Endometrial microvascular endothelial cells (primary cell): Measurements from ENCODE around the gene DUS1L. TPM values are rescaled to one million over a fixed set of nuclear protein-coding genes. Genes with fewer than 3 reads are reported as not detected.

Experiments used
- in situ Hi-C: cut with HindIII; loops from 2 replicates; pipeline ENCODE4 v1.10.0; 2017; ENCODE audit warnings: low sequenced_read_pairs, low pct_unique_long_range_greater_than_20kb; ENCODE audit errors: inconsistent ontology term
- total RNA-seq: library from RNA; depleted of rRNA; stranded (reverse); fragments of >200 nt; gene quantifications from one replicate; pipeline ENCODE4 v1.2.3, GENCODE V29; 2015; ENCODE audit errors: inconsistent ontology term

The DUS1L gene
- total RNA-seq, 1 donor from 2014 or later, result 70.0 TPM

DNA sequence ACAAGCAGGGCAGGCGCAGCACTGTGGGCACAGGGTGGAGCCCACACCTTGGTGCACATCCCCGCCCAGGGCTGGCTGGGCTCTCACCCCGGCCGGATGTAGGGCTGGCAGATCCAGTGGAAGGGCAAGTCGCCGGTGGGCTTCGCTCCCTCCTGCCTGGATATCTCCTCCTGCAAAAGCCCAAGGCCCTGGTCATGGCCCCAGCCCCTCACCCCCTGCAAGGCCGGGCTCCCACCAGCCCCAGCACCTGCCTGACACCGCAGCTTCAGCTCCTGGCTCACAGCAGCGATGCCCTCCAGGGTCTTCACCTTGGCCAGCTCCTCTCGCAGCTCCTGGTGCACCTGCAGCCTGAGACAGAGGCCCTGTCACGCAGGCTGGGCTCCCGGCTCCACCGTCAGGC, 5.0 kb downstream of the DUS1L start:
- in situ Hi-C loops, result no loop called here

DNA sequence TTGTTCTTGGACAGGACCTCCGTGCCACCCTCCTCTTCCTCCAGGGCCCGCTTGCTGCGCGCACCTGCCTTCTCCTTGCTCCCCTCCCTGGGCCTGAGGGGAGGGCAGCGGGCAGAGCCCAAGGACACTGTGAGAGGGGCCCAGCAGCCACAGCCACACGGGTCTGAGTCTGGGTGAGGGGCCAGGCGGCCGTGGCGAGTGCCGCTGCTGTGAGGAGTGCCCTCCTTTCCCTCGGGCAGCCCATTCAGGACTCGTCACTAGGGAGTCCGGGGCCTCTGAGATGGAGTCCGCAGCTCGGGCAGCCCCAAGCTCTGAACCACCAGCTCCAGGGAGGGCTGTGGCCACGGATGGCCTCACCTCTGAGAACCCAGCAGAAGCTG, 5.6 kb downstream of the DUS1L start:
- in situ Hi-C loops, result no loop called here

DNA sequence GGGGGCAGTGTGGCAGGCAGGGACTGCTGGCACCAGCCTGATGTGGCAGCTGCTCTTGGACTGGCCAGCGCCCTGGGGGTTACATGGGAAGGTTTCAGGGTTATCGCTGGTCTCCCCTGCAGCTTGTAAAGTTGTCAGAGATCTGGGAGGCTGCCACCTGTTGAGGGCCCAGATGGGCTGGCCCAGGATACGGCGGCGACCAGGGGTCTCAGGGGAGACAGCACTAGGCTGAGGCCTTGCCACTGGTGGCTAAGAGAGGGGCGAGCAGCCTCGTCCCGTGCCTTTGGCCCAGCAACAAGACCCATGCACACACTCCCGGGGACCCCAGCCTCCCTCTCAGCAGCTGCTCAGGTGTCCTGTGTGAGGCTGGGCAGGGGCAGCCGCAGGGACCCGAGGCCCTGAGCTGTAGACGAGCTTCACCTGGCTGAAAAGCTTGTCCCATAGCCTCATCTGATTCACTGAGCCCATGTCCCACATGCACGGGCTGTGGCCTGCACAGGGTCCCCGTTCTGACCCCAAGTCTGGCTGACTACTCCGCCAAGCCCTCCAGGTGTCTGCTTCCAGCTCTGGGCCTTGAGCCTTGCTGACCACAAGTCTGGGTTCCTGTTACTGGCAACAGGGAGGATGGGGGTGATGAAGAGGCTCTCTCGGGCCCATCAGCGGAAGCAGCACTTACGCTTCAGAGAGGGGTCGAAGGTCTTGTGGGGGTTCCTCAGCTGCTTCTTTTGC, 6.2 kb downstream of the DUS1L start:
- in situ Hi-C loops, result no loop called here

DNA sequence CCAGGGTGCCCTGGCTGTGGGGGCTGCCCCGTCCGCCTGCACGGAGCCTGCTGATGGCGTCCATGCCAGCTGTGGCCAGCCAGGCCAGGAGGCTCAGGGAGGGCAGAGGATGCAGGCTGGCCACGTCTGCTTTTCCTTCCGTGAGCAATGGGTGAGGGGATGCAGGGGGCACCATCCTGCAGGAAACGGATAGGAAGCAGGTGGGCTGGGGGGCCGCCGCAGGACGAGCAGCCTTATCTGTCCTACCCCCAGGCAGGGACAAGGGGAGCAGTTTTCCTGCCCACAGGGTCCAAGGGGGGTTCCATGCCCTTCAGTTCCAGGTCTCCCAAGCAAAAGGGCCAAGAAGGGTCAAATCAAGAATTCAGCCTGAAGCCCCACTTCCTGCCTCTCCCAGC, 6.8 kb downstream of the DUS1L start:
- in situ Hi-C loops, result no loop called here

DNA sequence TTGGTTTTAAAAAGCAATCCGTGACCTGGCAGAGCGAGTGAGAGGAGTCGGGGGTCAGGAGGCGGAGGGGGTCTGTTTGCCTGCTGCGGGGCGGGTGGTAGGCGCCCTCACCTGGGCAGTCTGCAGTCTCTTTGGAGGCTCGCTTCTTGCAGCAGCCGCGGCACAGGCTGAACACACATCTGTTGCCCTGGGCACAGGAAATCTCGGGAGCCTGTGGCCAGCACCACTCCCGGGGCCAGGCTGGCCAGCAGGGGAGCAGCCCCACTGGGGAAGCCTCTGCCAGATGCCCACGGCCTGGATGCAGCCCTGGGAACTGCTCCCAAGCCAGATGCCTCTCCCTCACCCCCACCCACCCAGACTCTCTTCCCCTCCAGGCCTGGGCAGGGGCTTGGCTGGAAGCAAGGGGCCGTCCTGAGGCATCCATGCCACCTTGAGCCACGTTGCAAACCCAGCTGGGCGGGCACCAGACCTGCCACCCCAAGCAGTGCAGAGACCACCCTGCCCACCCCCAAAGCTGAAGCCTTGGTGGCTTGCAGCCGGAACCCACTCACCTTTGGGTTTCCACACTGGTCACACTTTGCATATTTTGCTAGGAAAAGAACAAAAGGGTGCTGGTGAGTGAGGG, 7.3 kb downstream of the DUS1L start:
- in situ Hi-C loops, result no loop called here

DNA sequence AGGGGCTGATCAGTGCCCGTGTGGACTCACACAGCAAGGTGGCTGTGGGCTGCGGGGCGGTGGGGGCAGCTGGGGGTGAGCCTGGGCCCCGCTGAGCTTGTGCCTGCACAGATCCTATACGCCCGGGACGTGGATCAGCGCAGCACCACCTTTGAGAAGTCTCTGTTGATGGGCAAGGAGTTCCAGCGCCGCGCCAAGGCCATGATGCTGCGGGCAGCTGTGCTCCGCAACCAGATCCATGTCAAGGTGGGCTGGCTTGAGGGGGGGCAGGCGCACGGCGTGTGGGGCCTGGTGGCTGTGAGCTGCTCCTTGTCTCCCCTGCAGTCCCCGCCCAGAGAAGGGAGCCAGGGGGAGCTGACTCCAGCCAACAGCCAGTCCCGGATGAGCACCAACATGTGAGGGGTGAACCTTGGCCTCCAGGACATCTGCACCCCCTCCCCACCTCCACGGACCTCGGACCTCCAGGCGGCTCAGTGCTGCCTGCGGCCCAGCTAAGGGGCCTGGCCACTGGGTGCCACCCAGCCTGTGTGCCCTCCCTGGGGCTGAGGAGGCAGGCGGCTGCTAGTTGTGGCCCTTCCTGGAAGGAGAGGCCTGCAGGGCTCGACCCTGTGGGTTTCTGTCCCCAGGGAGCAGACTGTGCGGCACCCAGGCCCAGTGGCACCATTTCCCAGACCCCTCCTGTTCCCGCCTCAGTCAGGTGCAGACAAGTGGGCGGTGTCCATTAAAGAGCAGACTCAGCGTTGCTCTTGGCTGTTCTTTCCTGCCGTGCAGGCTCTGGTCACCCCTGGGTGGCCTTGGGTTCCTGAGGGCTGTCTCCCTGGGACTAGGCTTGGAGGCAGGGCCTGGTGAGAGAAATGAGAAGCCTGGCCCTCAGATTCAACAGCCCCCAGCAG, 8.6 kb downstream of the DUS1L start:
- in situ Hi-C loops, result no loop called here

DNA sequence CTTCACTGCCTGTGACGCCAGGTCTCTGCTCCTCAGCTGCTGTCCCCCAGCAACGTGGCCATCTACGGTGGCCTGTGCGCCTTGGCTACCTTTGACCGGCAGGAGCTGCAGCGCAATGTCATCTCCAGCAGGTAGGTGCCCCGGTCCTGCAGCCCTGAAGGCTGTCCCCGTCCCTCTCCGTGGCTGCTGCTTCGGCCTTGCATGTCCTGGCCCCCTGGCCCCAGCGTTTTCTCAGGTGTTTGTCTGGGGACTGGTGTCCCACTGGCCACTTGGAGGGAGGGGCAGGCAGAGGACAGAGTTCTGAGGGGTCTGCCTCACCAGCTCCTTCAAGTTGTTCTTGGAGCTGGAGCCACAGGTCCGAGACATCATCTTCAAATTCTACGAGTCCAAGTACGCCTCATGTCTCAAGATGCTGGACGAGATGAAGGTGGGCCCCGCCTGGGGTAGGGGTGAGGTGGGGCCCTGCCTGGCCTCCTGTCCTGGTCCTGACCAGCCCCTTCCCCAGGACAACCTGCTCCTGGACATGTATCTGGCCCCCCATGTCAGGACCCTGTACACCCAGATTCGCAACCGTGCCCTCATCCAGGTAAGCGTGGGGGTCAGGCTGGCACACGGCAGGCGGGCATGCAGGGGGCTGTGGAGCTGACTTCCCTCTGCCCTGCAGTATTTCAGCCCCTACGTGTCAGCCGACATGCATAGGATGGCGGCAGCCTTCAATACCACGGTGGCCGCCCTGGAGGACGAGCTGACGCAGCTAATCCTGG, 9.5 kb downstream of the DUS1L start:
- in situ Hi-C loops, result no loop called here

DNA sequence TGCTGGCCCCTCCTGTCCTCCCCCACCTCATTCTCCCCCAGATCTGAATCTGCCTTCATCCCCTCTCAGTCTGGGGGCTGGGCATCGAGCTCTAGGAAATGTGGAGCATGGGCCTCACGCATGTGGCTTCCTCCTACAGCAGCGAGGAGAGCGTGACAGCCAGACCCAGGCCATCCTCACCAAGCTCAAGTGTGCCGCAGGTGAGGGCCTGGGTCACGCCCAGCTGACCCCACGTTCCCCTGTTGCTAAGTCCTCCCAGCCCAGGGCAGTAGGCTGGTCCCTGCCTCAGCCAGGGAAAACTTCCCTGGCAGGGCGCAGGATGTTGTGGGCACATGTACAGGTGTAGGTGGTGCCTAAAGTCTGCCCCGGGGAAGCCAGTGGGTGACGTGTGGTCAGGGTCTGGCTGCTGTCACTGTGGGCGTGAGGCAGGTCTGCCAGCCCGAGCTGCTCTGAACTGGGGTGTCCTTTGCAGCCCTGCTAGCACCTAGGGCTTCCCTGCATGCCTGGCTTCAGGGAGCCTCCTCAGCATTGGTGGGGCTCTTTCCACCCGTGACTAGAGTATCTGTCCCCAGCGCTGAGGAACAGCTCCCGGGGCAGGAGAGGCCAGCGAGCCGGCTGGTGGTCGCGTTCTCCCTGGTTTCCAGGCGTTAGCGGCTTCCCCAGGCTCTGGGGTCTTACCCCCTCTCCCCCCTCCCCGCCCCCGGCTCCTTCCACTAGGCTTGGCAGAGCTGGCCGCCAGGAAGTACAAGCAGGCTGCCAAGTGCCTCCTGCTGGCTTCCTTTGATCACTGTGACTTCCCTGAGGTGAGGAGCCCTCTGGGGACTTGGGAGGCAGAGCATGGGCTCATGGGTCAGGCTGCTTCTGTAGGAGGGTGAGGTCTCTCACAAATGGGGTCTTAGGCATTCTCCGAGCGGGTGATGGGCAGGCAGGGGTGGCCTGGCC, 10.3 kb downstream of the DUS1L start:
- in situ Hi-C loops, result no loop called here

DNA sequence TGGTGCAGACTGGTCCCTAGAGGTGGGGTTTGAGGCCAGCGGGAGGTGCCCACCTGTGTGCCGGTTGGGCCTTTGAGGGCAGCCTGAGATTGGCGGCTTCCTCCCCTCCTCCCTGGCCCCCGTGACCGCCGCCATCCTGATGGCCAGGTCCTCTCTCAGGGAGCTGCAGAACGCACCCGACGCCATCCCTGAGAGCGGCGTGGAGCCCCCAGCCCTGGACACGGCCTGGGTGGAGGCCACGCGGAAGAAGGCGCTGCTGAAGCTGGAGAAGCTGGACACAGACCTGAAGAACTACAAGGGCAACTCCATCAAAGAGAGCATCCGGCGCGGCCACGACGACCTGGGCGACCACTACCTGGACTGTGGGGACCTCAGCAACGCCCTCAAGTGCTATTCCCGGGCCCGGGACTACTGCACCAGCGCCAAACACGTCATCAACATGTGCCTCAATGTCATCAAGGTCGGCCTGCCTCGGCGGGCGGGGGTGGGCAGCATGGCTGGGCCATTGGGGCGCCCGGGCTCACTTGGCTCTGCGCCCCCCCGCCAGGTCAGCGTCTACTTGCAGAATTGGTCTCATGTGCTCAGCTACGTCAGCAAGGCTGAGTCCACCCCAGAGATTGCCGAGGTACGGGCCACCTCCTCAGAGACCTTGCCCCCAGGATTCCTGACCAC, 11.1 kb downstream of the DUS1L start:
- in situ Hi-C loops, result no loop called here

DNA sequence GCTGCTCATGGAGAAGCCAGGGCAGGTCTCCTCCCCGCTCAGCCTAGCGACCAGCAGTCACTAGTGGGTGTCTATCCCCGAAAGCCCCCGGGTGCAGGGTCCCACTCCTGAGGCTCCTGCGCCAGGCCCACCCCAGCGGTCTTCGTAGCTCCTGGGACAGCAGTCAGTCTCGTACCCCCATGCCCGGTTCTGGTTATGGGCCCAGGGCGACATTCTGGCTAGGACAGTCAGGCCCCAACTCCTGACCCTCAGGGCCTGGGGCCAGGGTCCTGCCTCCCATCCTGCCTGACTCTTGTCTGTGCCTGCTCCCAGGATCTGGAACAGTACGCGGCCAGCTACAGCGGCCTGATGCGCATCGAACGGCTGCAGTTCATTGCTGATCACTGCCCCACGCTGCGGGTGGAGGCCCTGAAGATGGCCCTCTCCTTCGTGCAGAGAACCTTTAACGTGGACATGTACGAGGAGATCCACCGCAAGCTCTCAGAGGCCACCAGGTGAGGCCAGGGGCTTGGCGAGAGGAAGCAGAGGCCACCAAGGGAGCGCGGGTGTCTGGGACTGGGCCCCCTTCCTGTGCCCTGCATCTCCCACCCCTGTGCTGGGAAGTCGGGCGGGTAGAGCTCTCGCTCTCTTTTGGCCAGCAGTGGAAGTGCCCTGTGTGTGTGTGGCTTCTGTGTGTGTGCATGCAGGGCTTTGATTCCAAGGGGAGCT, 11.9 kb downstream of the DUS1L start:
- in situ Hi-C loops, result no loop called here

DNA sequence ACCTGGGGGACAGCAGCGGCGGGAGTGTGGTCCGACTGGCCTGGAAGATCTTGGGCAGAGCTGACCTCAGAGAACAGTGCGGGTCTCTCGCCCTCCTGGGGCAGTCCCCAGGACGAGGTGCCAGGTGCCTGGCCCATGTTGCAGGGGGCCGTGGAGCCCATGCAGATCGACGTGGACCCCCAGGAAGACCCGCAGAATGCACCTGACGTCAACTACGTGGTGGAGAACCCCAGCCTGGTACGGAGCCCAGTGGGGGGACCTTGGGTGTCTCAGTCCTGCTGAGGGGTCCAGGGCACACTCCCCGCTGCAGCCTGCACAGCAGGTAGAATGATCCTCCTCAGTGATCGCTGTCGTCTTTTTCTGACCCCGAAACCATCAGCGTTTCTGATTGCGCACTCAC, 12.5 kb downstream of the DUS1L start:
- in situ Hi-C loops, result no loop called here

DNA sequence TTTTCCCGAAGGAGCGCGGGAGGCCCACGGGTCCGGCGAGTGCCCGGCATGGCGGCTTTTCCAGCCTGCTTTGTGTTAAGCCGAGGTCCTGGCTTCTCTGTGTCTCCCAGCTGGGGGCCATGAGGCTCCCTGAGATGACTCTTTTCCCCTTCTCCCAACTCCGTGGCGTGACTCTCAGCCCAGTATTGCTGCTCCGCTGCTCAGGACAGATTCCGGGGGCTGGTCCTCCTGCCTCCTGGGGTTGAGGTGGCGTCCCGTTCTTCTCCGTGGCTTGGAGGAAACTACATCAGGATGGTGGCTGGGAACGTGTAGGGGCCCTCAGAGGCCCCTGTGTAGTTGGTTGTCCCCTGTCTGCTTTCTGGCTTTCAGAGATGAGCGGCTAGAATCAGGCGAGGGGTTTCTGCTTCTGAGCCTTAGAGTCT, 13.0 kb downstream of the DUS1L start:
- in situ Hi-C loops, result no loop called here

DNA sequence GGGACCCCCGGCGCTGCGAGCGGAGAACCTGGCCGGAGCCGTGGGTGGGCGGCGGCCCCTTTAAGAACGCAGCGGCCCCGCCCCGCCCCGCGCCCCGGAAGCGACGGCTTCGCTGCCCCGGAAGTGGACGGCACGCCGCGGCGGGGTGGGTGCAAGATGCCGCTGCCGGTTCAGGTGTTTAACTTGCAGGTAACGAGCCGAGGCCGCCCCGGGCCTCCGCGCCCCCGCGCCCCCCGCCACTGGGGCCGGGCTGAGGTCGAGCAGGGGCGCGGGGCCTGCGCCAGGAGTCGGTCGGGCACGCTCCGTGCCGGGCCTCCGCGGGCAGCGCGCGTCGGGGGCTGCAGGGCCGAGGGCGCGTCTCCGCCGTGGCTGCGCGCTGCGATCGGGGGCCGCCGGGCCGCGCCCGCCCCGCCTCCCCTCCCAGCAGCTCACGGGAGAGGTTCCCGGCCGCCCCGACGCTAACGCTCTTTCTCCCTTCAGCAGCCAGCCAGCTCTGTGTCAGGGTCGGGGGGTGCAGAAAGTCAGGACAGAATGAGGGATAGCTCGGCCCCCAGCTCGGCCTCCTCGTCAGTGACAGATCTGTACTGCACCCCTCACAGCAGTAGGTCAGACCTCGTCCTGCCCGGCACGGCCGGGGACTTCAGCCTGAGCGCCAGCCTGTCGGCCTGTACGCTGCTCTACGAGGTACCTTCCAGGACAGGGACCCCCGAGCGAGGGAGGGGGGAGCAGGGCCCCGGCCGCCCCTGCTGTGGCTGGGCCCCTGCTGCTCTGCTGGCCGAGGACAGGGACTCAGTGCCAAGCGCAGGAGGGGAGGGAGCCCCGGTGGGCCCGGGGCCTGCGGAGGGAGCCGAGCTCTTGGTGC, 13.6 kb downstream of the DUS1L start, which contains the start of the genes GPS1 and RFNG:
Gene GPS1, plus strand, starts transcription at position 123 of the 862 bp plus-strand sequence. Its CDS starts 34 bp downstream, at position 157.
Gene RFNG, minus strand, starts transcription at position 36 of the 862 bp plus-strand sequence. CDS start 45 bp downstream, outside the sequence.
- in situ Hi-C loops, result no loop called here

DNA sequence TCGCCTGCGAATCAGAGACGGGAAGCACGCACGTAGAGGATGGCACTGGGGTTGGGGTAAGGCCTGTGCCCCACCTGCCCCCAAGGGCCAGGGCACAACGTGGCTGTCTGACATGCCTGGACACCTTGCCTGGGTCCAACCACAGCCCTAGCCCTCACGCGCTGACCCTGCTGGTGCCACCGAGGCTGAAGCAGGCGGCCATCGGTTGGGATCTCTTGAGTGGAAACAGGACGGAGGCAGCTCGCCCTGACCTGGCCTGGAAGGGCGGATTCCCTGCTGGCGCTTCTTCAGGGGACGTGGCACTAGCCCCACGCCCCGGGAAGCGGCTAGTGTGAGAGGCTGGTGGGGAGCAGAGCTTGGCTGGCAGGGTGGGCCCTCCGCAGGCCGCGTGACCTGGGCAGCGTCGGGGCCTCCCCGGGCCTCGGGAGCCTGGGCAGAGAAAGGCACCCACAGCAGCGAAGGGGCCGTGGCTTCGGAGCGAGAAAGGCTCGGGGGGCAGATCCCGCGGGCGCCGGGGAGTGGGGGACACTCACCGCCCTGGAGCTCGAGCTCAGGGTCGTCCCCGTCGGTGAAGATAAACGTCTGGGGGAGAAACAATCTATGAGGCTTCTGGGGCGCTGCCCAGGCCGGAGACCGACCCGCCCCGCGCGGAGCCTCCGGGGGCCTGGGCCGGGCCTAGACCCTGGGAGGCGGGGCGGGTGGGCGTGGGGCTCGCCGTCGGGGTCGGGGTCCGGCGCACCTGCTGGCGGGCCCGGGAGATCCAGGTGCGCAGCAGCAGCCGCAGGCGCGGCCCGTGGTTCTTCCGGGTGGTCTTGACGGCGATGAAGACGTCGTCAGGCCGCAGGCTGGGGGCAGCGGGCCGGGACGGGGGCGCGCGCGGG, 14.6 kb downstream of the DUS1L start:
- in situ Hi-C loops, result no loop called here

DNA sequence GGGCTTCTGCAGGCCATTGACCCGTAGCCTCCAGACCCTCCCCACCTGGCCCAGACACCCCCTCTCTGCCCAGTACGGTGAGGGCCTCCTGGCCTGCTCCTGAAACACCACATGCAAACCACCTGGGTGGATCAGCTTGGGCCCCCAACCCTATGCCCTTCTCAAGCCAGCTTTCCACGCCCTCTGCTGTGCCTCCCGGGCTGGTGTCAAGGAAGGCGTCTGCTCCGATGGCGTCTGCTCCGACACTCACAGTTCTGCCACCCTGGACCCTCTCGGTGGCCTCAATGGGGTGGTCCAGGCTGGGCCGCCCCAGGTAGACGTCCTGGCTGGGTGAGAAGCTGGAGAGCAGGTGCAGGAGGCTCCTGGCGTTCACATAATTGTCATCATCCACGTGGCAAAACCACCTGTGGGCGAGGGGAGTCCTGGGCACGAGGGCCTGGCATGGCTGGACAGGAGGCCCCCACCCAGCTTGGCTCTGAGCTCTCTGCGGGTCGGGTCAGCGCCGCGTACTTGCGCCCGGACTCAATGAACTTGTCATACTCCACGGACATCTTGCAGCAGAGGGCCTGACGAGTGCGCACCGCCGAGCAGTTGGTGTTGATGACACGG, 15.3 kb downstream of the DUS1L start:
- in situ Hi-C loops, result no loop called here
